ENCODE measurements around the gene KRT83. TPM values are rescaled to one million over a fixed set of nuclear protein-coding genes. Genes with fewer than 3 reads are reported as not detected.

Gene KRT83
- total RNA-seq, 4 donors from 2014 or later = 0.22 to 0.46 (median 0.40) TPM; not detected in 1

GRCh38 chr12:52350786-52351185 is 29.6 kb upstream of the KRT83 start:
- Histone ChIP-seq H3K36me3 (no peaks in the 10 kb centered on the region), H3K27me3 (no peaks in the 10 kb centered on the region), H3K4me3 (replicated peaks in 1 of 3) (no peak overlapping the region), H3K9me3 (no peaks in the 10 kb centered on the region), H3K4me1 (peaks cover 59 to 68% of the 10 kb centered on the region in 2 donors), H3K27ac (peak overlapping the region; percentile 66 to 95 (median 93))
- no peak for TF ChIP-seq POLR2A (IDR thresholded peaks at IDR 0.05)
- TF ChIP-seq CTCF (IDR thresholded peaks at IDR 0.05) = no peak
- DNase-seq = no peak
- WGBS, 2 donors = 93 to 97% methylated on average over 5 of the region's 5 CpGs
- intact Hi-C loops (cut with DNase I) = no loop called here

DNA sequence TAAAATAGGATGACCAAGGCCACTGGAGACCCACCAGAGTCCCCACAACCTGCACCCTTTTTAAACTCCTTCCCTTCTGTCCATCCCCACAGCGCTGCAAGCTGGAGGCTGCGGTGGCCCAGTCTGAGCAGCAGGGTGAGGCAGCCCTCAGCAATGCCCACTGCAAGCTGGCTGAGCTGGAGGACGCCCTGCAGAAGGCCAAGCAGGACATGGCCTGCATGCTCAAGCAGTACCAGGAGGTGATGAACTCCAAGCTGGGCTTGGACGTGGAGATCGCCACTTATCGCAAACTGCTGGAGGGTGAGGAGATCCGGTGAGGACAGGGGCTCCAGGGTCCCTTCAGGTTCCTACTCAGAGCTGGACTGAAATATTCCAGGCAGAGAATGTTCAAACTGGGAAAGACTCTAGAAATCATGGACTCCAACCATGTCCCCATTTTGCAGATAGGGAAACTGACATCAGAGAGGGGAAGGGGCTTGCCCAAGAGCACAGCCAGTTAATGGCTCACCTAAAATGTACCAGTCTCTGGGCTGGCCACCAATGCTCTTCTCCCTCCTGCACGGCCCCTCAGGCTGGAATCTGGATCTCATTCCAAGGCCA is 28.9 kb upstream of the KRT83 start:
- H3K4me3 ChIP-seq (replicated peaks in 1 of 3) = no peak overlapping the region
- peak overlapping the region; percentile 66 to 95 (median 93) for H3K27ac ChIP-seq
- intact Hi-C loops (cut with DNase I) = no loop called here
- no peaks in the 10 kb centered on the region for H3K36me3 ChIP-seq
- WGBS, 2 donors = 93 to 96% methylated on average over 8 of the region's 8 CpGs
- DNase-seq = no peak
- no peaks in the 10 kb centered on the region for H3K27me3 ChIP-seq
- no peak for TF ChIP-seq CTCF (IDR thresholded peaks at IDR 0.05)
- H3K4me1 ChIP-seq = peaks cover 66 to 74% of the 10 kb centered on the region in 2 donors
- H3K9me3 ChIP-seq = no peaks in the 10 kb centered on the region

- 39 to 70% methylated on average over 6 of the region's 6 CpGs for WGBS, 2 donors
- intact Hi-C loops (cut with DNase I) = no loop called here
Observed at GRCh38 chr12:52349196-52349595, 28.0 kb upstream of the KRT83 start.

GRCh38 chr12:52347551-52348510 is 26.6 kb upstream of the KRT83 start:
- peaks cover 77 to 87% of the 10 kb centered on the region in 2 donors for H3K4me1 ChIP-seq
- intact Hi-C loops (cut with DNase I) = no loop called here
- no peak overlapping the region for H3K4me3 ChIP-seq (replicated peaks in 1 of 3)
- no peaks in the 10 kb centered on the region for H3K36me3 ChIP-seq
- H3K27ac ChIP-seq = peak overlapping the region; percentile 67 to 95 (median 93)
- H3K9me3 ChIP-seq = no peaks in the 10 kb centered on the region
- no peaks in the 10 kb centered on the region for H3K27me3 ChIP-seq
- no peak for TF ChIP-seq CTCF (IDR thresholded peaks at IDR 0.05)
- TF ChIP-seq POLR2A (IDR thresholded peaks at IDR 0.05) = no peak
- WGBS, 2 donors = 81 to 93% methylated on average over 16 of the region's 16 CpGs
- DNase-seq = peak in 1 of 2 donors; percentile 4

More at GRCh38 chr12:52349196-52349595, 28.0 kb upstream of the KRT83 start:
- Histone ChIP-seq H3K9me3 (no peaks in the 10 kb centered on the region), H3K27ac (peak overlapping the region; percentile 45 to 95 (median 93)), H3K4me3 (replicated peaks in 1 of 3) (no peak overlapping the region), H3K27me3 (no peaks in the 10 kb centered on the region), H3K36me3 (no peaks in the 10 kb centered on the region), H3K4me1 (peaks cover 73 to 82% of the 10 kb centered on the region in 2 donors)
- TF ChIP-seq CTCF (IDR thresholded peaks at IDR 0.05) (no peak), POLR2A (IDR thresholded peaks at IDR 0.05) (no peak)
- no peak for DNase-seq

DNA sequence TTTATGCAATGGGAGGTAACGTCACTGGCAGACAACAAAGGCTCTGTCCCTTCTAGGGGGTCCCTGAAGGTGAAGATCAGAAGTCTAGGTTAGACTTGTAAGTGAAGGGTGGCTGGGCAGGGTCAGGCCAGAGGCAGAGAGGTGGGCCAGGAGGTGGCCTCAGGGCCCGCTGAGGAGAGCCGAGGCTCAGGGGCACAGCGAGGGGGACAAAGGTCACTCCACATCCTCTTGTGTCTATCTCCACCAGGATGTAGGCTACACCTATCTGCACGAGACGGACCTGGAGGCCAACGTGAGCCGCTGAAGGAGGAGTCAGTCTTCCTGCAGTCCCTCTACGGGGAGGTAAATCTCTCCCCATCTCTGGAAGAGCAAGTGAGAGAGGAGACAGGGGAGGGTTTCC is 25.8 kb upstream of the KRT83 start:
- peaks cover 75 to 86% of the 10 kb centered on the region in 2 donors for H3K4me1 ChIP-seq
- peak overlapping the region; percentile 67 to 95 (median 93) for H3K27ac ChIP-seq
- no peak for TF ChIP-seq POLR2A (IDR thresholded peaks at IDR 0.05)
- TF ChIP-seq CTCF (IDR thresholded peaks at IDR 0.05) = no peak
- no peaks in the 10 kb centered on the region for H3K27me3 ChIP-seq
- no peak overlapping the region for H3K4me3 ChIP-seq (replicated peaks in 1 of 3)
- no peak for DNase-seq
- H3K36me3 ChIP-seq = no peaks in the 10 kb centered on the region
- intact Hi-C loops (cut with DNase I) = no loop called here
- H3K9me3 ChIP-seq = no peaks in the 10 kb centered on the region
- WGBS, 2 donors = 74 to 79% methylated on average over 7 to 8 of the region's 9 CpGs

Measured in thyroid gland (tissue), 4 donors.